ENCODE measurements around the gene NBEAL2.

DNA sequence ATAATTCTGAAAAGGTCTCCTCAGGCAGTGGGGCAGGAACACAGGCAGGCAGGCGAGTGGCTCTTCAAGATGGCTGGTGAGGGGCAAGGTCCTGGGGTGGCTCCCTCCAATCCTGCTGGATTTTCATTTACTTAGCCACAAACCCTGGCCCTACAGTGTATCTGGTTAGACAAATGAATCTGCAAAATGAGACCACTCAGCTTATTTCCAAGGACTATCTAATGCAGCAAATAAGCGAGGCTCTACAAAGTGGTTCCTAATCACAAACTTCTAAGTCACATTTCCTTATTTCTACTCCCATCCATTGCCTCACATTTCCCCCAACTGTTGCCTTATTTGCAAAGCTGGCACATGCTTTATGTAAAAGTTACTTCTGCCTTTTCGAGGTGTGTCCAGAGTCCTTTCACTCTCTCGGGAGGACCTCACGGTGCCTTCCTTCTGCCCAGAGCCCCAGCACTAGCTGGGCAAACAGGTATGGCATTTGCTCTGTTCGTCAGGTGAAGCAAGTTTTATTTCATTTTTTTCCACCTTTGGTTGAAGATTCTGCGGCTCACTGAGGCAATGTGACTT is 43.4 kb upstream of the NBEAL2 start:
- TF ChIP-seq, protein P1, sequence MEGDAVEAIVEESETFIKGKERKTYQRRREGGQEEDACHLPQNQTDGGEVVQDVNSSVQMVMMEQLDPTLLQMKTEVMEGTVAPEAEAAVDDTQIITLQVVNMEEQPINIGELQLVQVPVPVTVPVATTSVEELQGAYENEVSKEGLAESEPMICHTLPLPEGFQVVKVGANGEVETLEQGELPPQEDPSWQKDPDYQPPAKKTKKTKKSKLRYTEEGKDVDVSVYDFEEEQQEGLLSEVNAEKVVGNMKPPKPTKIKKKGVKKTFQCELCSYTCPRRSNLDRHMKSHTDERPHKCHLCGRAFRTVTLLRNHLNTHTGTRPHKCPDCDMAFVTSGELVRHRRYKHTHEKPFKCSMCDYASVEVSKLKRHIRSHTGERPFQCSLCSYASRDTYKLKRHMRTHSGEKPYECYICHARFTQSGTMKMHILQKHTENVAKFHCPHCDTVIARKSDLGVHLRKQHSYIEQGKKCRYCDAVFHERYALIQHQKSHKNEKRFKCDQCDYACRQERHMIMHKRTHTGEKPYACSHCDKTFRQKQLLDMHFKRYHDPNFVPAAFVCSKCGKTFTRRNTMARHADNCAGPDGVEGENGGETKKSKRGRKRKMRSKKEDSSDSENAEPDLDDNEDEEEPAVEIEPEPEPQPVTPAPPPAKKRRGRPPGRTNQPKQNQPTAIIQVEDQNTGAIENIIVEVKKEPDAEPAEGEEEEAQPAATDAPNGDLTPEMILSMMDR (IDR thresholded peaks at IDR 0.05 in 4 of 5, conservative IDR thresholded peaks at IDR 0.05 in 1 of 5): no peak
- no peak for TF ChIP-seq POLR2A (IDR thresholded peaks at IDR 0.05)

All from gastrocnemius medialis (tissue), 4 donors.